Peyer's patch (tissue), 4 donors: ENCODE results near the gene ECE2.

Experiments
- POLR2A ChIP-seq, 2 donors: fragments of 450-650 bp; IDR thresholded peaks; one replicate each; pipeline ENCODE4 v1.5.1; 2017; ENCODE audit warnings: antibody characterized with exemption in 2 of 2, mild to moderate bottlenecking in 2 of 2, moderate library complexity in 2 of 2
- TF ChIP-seq, protein P1 (sequence below), 6 experiments: fragments of 450-650 bp in 4 of 6; fragments of 200-600 bp in 2 of 6; sonication (generic) in 1 of 6; IDR thresholded peaks; one replicate each; pipeline ENCODE4 v1.5.1; 2017 to 2019; ENCODE audit warnings: antibody characterized with exemption in 6 of 6, mild to moderate bottlenecking in 3 of 6, moderate library complexity in 1 of 6

DNA sequence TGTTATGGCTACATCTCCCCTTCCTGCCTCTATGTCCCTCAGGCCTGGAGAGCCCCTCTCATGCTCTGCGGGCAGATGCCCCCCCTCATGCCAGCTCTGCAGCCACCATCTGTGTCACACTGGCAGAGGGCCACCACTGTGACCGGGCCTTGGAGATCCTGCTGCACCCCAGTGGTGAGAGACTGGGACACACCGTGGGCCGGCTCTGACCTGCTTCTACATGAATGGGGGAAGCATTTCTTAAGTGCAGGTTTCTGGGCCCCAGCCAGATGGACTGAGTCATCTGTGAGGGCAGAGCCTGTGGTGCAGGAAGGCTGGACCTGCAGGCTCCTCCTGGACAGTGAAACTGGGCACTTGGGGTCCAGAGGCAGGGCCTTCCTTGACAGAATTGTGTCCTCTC lies 41.6 kb upstream of the ECE2 start:
- TF ChIP-seq, protein P1, sequence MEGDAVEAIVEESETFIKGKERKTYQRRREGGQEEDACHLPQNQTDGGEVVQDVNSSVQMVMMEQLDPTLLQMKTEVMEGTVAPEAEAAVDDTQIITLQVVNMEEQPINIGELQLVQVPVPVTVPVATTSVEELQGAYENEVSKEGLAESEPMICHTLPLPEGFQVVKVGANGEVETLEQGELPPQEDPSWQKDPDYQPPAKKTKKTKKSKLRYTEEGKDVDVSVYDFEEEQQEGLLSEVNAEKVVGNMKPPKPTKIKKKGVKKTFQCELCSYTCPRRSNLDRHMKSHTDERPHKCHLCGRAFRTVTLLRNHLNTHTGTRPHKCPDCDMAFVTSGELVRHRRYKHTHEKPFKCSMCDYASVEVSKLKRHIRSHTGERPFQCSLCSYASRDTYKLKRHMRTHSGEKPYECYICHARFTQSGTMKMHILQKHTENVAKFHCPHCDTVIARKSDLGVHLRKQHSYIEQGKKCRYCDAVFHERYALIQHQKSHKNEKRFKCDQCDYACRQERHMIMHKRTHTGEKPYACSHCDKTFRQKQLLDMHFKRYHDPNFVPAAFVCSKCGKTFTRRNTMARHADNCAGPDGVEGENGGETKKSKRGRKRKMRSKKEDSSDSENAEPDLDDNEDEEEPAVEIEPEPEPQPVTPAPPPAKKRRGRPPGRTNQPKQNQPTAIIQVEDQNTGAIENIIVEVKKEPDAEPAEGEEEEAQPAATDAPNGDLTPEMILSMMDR (IDR thresholded peaks at IDR 0.05): no peak
- no peak for TF ChIP-seq POLR2A (IDR thresholded peaks at IDR 0.05)
